Measurements from ENCODE around the gene FBXO8.

Gene FBXO8

DNA sequence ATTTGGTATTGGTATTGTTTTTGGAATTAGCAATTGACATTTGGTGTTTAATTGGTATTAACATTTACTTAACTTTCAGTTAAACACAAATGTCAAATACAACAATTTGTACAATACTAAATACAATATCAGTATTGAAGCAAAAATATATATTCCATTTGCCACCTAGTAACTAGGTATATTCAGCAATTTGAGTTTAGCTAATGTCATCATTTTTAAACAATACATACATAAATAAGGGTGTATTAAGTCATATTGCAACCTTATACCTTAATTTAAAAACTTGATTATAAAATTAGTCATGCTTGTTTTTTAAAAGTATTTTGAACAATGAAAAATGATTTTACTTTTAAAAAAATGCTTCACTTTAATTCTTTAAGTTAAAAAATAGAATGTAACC is 53.3 kb downstream of the FBXO8 start:
- Histone ChIP-seq H3K9me2 (replicated peaks; ENCODE audit: low read depth, low read length) (no peaks in the 10 kb centered on the region), H2AFZ (ENCODE audit: low read length) (no peak overlapping the region), H3K4me3 (ENCODE audit: low read length, poor library complexity, severe bottlenecking) (no peak overlapping the region), H4K20me1 (ENCODE audit: insufficient read depth, low read length, poor library complexity, severe bottlenecking) (no peaks in the 10 kb centered on the region), H3K27me3 (ENCODE audit: insufficient read depth, low read length, poor library complexity, severe bottlenecking) (no peaks in the 10 kb centered on the region), H3K36me3 (ENCODE audit: insufficient read depth, low read length) (no peaks in the 10 kb centered on the region), H3K9ac (ENCODE audit: low read depth, low read length, poor library complexity, severe bottlenecking) (no peak overlapping the region), H3F3A (ENCODE audit: low read depth) (no peaks in the 10 kb centered on the region), H3K4me2 (ENCODE audit: low read depth, low read length, poor library complexity, severe bottlenecking) (no peak overlapping the region), H3K9me3 (ENCODE audit: insufficient read depth, low read depth, low read length) (no peaks in the 10 kb centered on the region), H3K4me1 (ENCODE audit: insufficient read depth, low read length, poor library complexity, severe bottlenecking) (no peaks in the 10 kb centered on the region), H3K79me2 (ENCODE audit: insufficient read depth, low read length) (no peaks in the 10 kb centered on the region)
- no peak for TF ChIP-seq EZH2phosphoT487 (IDR thresholded peaks at IDR 0.05; ENCODE audit: borderline replicate concordance)
- TF ChIP-seq, protein P1, sequence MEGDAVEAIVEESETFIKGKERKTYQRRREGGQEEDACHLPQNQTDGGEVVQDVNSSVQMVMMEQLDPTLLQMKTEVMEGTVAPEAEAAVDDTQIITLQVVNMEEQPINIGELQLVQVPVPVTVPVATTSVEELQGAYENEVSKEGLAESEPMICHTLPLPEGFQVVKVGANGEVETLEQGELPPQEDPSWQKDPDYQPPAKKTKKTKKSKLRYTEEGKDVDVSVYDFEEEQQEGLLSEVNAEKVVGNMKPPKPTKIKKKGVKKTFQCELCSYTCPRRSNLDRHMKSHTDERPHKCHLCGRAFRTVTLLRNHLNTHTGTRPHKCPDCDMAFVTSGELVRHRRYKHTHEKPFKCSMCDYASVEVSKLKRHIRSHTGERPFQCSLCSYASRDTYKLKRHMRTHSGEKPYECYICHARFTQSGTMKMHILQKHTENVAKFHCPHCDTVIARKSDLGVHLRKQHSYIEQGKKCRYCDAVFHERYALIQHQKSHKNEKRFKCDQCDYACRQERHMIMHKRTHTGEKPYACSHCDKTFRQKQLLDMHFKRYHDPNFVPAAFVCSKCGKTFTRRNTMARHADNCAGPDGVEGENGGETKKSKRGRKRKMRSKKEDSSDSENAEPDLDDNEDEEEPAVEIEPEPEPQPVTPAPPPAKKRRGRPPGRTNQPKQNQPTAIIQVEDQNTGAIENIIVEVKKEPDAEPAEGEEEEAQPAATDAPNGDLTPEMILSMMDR (conservative IDR thresholded peaks at IDR 0.05; ENCODE audit: low read length): no peak

DNA sequence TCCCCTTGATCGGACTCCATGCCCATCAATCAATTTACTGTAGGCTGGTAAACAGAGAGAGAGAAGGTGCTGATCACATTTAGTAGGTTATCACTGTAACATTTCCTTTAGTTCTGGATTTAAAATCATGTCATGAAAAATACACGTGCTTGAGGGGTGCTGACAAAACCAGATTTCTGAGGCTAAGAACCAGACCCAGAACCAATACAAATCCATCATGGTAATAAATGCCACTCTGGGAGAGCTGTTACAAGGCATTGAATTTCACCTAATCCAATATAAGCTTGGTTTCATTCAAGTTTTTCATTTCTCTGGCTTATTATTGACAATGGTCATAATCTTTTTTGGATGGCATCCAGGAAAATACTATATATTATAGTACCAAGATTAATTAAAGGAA is 54.5 kb downstream of the FBXO8 start:
- H3K4me1 ChIP-seq (ENCODE audit: insufficient read depth, low read length, poor library complexity, severe bottlenecking): no peaks in the 10 kb centered on the region
- no peaks in the 10 kb centered on the region for H3K27me3 ChIP-seq (ENCODE audit: insufficient read depth, low read length, poor library complexity, severe bottlenecking)
- no peaks in the 10 kb centered on the region for H3K9me2 ChIP-seq (replicated peaks; ENCODE audit: low read depth, low read length)
- no peaks in the 10 kb centered on the region for H3F3A ChIP-seq (ENCODE audit: low read depth)
- H3K79me2 ChIP-seq (ENCODE audit: insufficient read depth, low read length): no peaks in the 10 kb centered on the region
- no peaks in the 10 kb centered on the region for H3K9me3 ChIP-seq (ENCODE audit: insufficient read depth, low read depth, low read length)
- H2AFZ ChIP-seq (ENCODE audit: low read length): no peak overlapping the region
- no peak for TF ChIP-seq EZH2phosphoT487 (IDR thresholded peaks at IDR 0.05; ENCODE audit: borderline replicate concordance)
- TF ChIP-seq, protein P1 (conservative IDR thresholded peaks at IDR 0.05; ENCODE audit: low read length): no peak
- H4K20me1 ChIP-seq (ENCODE audit: insufficient read depth, low read length, poor library complexity, severe bottlenecking): no peaks in the 10 kb centered on the region
- H3K4me2 ChIP-seq (ENCODE audit: low read depth, low read length, poor library complexity, severe bottlenecking): no peak overlapping the region
- H3K4me3 ChIP-seq (ENCODE audit: low read length, poor library complexity, severe bottlenecking): no peak overlapping the region
- no peaks in the 10 kb centered on the region for H3K36me3 ChIP-seq (ENCODE audit: insufficient read depth, low read length)
- no peak overlapping the region for H3K9ac ChIP-seq (ENCODE audit: low read depth, low read length, poor library complexity, severe bottlenecking)

DNA sequence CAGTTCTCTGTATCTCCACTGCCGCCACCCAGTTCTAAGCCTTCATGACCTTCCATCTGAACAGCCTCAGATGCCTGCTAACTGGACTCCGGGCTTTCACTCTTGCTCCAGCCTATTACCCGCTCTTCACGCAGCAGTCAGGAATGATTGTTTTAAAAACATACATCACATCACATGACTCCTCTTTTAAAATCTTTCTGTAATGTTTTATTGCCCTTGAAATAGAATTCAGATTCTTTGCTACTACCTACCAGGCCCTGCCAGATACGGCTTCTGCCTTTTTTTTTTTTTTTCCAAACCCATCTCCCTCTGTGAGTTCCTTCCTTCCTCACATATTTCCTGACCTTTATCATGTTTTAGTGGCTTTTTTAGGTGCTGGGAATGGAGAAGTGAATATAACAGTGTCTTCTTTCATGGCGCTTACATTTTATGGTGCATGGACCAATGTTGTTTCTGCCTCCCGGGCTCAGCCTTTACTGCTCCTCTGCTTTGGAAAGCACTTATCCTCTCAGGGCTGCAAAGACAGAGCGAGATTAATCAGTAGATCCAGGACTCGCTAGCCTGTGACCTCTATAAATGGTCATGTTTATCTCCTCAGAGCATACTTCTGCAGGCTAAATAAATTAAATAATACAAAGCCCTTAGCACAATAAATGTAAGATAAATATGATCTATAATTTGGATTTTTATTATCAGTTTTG is 58.0 kb downstream of the FBXO8 start:
- H3K79me2 ChIP-seq (ENCODE audit: insufficient read depth, low read length): no peaks in the 10 kb centered on the region
- no peaks in the 10 kb centered on the region for H3K36me3 ChIP-seq (ENCODE audit: insufficient read depth, low read length)
- TF ChIP-seq, protein P1 (conservative IDR thresholded peaks at IDR 0.05; ENCODE audit: low read length): no peak
- no peak for TF ChIP-seq EZH2phosphoT487 (IDR thresholded peaks at IDR 0.05; ENCODE audit: borderline replicate concordance)
- H3K9me2 ChIP-seq (replicated peaks; ENCODE audit: low read depth, low read length): no peaks in the 10 kb centered on the region
- no peak overlapping the region for H3K4me3 ChIP-seq (ENCODE audit: low read length, poor library complexity, severe bottlenecking)
- no peak overlapping the region for H3K9ac ChIP-seq (ENCODE audit: low read depth, low read length, poor library complexity, severe bottlenecking)
- no peaks in the 10 kb centered on the region for H4K20me1 ChIP-seq (ENCODE audit: insufficient read depth, low read length, poor library complexity, severe bottlenecking)
- no peaks in the 10 kb centered on the region for H3K4me1 ChIP-seq (ENCODE audit: insufficient read depth, low read length, poor library complexity, severe bottlenecking)
- H3K9me3 ChIP-seq (ENCODE audit: insufficient read depth, low read depth, low read length): no peaks in the 10 kb centered on the region
- no peak overlapping the region for H2AFZ ChIP-seq (ENCODE audit: low read length)
- no peak overlapping the region for H3K4me2 ChIP-seq (ENCODE audit: low read depth, low read length, poor library complexity, severe bottlenecking)
- no peaks in the 10 kb centered on the region for H3K27me3 ChIP-seq (ENCODE audit: insufficient read depth, low read length, poor library complexity, severe bottlenecking)
- no peaks in the 10 kb centered on the region for H3F3A ChIP-seq (ENCODE audit: low read depth)
